ENCODE data around the gene THAP10. TPM values are rescaled to one million over a fixed set of nuclear protein-coding genes. Genes with fewer than 3 reads are reported as not detected.

The THAP10 gene
- total and polyA plus RNA-seq, 9 of the 15 experiments (the other 6 are each of a cell fraction or from before 2014, with no cell fraction given): 0.04 to 0.28 (median 0.09) TPM; not detected in 3

DNA sequence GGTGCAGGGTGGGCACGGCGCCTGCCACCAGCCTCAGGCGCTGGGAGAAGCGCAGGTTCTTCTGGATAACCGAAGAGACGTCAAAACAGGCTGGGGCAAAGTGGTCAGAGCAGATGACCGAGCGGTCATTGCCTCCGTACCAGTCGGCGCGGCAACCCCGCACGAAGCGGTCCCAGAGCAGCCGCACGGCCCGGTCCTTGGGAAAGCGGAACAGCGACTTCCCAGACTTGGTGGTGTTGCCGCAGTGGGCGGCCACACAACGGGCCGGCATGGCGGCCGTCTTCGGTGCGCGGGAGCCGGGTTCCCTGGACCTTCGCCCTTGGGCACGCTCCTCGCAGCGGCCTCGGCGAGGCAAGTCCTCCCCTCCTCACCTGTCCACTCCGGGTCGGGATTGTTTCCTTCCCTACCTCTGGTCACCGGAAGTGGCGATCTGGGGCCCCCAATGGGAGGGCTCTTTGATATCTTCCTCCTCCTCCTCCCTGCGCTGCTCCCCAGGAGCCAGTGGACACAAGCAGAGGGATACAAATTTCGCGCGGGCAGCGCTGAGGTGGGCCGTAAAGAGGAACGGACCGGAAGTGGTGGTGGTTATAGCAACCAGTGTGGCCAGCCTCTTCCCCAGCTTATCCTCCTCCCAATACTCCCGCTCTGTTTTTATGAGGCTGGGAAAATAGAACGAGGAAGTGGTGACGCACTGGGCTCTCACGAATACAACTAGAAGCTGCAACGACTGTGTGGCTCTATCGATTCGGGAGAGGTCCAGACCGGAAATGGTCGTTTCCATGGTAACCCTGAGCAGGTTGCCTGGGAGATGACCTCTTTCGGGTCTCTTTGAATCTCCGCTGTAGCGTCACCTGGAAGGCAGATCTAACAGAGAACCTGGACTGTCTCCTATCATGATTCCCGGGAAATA is at the start of gene THAP10, which contains the start of gene LRRC49 (continued):
- TF ChIP-seq MECOM (CRISPR knock-in tag; IDR thresholded peaks at IDR 0.05): no peak
- TF ChIP-seq, protein P1, sequence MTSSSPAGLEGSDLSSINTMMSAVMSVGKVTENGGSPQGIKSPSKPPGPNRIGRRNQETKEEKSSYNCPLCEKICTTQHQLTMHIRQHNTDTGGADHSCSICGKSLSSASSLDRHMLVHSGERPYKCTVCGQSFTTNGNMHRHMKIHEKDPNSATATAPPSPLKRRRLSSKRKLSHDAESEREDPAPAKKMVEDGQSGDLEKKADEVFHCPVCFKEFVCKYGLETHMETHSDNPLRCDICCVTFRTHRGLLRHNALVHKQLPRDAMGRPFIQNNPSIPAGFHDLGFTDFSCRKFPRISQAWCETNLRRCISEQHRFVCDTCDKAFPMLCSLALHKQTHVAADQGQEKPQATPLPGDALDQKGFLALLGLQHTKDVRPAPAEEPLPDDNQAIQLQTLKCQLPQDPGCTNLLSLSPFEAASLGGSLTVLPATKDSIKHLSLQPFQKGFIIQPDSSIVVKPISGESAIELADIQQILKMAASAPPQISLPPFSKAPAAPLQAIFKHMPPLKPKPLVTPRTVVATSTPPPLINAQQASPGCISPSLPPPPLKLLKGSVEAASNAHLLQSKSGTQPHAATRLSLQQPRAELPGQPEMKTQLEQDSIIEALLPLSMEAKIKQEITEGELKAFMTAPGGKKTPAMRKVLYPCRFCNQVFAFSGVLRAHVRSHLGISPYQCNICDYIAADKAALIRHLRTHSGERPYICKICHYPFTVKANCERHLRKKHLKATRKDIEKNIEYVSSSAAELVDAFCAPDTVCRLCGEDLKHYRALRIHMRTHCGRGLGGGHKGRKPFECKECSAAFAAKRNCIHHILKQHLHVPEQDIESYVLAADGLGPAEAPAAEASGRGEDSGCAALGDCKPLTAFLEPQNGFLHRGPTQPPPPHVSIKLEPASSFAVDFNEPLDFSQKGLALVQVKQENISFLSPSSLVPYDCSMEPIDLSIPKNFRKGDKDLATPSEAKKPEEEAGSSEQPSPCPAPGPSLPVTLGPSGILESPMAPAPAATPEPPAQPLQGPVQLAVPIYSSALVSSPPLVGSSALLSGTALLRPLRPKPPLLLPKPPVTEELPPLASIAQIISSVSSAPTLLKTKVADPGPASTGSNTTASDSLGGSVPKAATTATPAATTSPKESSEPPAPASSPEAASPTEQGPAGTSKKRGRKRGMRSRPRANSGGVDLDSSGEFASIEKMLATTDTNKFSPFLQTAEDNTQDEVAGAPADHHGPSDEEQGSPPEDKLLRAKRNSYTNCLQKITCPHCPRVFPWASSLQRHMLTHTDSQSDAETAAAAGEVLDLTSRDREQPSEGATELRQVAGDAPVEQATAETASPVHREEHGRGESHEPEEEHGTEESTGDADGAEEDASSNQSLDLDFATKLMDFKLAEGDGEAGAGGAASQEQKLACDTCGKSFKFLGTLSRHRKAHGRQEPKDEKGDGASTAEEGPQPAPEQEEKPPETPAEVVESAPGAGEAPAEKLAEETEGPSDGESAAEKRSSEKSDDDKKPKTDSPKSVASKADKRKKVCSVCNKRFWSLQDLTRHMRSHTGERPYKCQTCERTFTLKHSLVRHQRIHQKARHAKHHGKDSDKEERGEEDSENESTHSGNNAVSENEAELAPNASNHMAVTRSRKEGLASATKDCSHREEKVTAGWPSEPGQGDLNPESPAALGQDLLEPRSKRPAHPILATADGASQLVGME (CRISPR knock-in tag; IDR thresholded peaks at IDR 0.05): no peak
- peak; percentile 95 for TF ChIP-seq RFX1 (IDR thresholded peaks at IDR 0.05)
- TF ChIP-seq, protein P2, sequence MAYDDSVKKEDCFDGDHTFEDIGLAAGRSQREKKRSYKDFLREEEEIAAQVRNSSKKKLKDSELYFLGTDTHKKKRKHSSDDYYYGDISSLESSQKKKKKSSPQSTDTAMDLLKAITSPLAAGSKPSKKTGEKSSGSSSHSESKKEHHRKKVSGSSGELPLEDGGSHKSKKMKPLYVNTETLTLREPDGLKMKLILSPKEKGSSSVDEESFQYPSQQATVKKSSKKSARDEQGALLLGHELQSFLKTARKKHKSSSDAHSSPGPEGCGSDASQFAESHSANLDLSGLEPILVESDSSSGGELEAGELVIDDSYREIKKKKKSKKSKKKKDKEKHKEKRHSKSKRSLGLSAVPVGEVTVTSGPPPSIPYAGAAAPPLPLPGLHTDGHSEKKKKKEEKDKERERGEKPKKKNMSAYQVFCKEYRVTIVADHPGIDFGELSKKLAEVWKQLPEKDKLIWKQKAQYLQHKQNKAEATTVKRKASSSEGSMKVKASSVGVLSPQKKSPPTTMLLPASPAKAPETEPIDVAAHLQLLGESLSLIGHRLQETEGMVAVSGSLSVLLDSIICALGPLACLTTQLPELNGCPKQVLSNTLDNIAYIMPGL (CRISPR knock-in tag; IDR thresholded peaks at IDR 0.05): no peak
- TF ChIP-seq ZC3H8 (IDR thresholded peaks at IDR 0.05): no peak
- TF ChIP-seq, protein P3, sequence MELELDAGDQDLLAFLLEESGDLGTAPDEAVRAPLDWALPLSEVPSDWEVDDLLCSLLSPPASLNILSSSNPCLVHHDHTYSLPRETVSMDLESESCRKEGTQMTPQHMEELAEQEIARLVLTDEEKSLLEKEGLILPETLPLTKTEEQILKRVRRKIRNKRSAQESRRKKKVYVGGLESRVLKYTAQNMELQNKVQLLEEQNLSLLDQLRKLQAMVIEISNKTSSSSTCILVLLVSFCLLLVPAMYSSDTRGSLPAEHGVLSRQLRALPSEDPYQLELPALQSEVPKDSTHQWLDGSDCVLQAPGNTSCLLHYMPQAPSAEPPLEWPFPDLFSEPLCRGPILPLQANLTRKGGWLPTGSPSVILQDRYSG (tag; conservative IDR thresholded peaks at IDR 0.05; ENCODE audit: low read depth): no peak
- no peak for TF ChIP-seq NR2C2 (CRISPR knock-in tag; IDR thresholded peaks at IDR 0.05)
- peak; percentile 47; the same call in 1 of the 2 replicates for TF ChIP-seq NR2C2 (tag; IDR thresholded peaks at IDR 0.05)

Measured in K562 (cell line).